ENCODE measurements around the gene ASIC2.

DNA sequence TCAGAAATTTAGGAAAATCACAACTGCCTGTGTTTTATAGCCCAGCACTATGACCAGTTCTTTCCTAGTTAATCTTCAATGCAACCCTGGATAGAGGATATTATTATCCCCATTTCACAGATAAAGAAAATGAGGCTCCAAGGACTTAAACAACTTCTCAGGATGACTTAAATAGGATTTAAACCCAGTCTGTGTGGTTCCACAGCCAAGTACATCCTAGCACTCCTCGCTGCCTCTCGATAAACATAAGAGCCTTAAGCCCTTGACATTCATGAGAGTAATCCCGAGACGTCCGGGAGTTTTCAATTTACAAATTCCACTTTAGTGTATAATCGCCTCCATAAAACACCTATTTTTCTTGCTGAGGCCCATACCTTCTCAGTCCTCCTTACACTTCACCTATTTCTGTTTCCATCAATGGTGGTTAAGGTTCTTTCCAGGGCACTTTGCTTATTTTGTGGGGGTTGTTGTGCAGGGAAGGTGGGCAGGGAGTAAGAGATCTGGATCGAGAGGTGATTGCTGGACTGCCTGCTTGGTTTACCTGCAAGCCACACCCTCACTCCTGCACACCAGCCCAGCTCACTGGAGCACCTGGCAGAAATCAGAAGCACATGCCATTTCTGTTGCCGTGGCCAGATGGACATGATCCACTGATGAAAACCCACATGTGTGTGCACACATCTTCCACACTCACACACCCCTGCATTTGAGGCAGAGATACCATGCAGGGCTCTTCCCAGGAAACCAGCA, 50.5 kb downstream of the ASIC2 start:
- TF ChIP-seq, protein P1, sequence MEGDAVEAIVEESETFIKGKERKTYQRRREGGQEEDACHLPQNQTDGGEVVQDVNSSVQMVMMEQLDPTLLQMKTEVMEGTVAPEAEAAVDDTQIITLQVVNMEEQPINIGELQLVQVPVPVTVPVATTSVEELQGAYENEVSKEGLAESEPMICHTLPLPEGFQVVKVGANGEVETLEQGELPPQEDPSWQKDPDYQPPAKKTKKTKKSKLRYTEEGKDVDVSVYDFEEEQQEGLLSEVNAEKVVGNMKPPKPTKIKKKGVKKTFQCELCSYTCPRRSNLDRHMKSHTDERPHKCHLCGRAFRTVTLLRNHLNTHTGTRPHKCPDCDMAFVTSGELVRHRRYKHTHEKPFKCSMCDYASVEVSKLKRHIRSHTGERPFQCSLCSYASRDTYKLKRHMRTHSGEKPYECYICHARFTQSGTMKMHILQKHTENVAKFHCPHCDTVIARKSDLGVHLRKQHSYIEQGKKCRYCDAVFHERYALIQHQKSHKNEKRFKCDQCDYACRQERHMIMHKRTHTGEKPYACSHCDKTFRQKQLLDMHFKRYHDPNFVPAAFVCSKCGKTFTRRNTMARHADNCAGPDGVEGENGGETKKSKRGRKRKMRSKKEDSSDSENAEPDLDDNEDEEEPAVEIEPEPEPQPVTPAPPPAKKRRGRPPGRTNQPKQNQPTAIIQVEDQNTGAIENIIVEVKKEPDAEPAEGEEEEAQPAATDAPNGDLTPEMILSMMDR (IDR thresholded peaks at IDR 0.05), result no peak
- TF ChIP-seq POLR2A (IDR thresholded peaks at IDR 0.05), result no peak
- TF ChIP-seq POLR2AphosphoS5 (IDR thresholded peaks at IDR 0.05), result no peak
